Measurements from ENCODE around the gene AWAT2.

AWAT2 gene

GRCh38 chrX:70042399-70043371, 7.1 kb downstream of the AWAT2 start:
- DNase-seq (ENCODE audit: low read depth in 3 of 3) = no peak

GRCh38 chrX:70041993-70042392, 7.7 kb downstream of the AWAT2 start:
- no peak for DNase-seq (ENCODE audit: low read depth in 3 of 3)

GRCh38 chrX:70039758-70040157, 10.0 kb downstream of the AWAT2 start:
- no peak for DNase-seq (ENCODE audit: low read depth in 3 of 3)

- DNase-seq (ENCODE audit: low read depth in 3 of 3) = no peak
These were observed 10.8 kb downstream of the AWAT2 start for GRCh38 chrX:70038951-70039350.

- DNase-seq (ENCODE audit: low read depth in 3 of 3) = no peak
These were observed 11.2 kb downstream of the AWAT2 start for GRCh38 chrX:70038515-70038914.

- no peak for DNase-seq (ENCODE audit: low read depth in 3 of 3)
These were observed 15.1 kb downstream of the AWAT2 start for GRCh38 chrX:70034646-70035045.

GRCh38 chrX:70033348-70034051, 16.2 kb downstream of the AWAT2 start:
- no peak for DNase-seq (ENCODE audit: low read depth in 3 of 3)

- DNase-seq (ENCODE audit: low read depth in 3 of 3) = no peak
These were observed 16.9 kb downstream of the AWAT2 start for GRCh38 chrX:70032792-70033191.

- peak in 1 of 3 experiments; percentile 1 for DNase-seq (ENCODE audit: low read depth in 3 of 3)
These were observed 19.4 kb downstream of the AWAT2 start for GRCh38 chrX:70030301-70030767.

- no peak for DNase-seq (ENCODE audit: low read depth in 3 of 3)
These were observed 19.9 kb downstream of the AWAT2 start for GRCh38 chrX:70029863-70030262.

GRCh38 chrX:70026851-70027200, 22.9 kb downstream of the AWAT2 start:
- DNase-seq (ENCODE audit: low read depth in 3 of 3) = no peak

GRCh38 chrX:70026112-70026850, 23.5 kb downstream of the AWAT2 start:
- DNase-seq (ENCODE audit: low read depth in 3 of 3) = no peak

- DNase-seq (ENCODE audit: low read depth in 3 of 3) = no peak
These were observed 24.3 kb downstream of the AWAT2 start for GRCh38 chrX:70025464-70025863.

- DNase-seq (ENCODE audit: low read depth in 3 of 3) = no peak
These were observed 27.1 kb downstream of the AWAT2 start for GRCh38 chrX:70022616-70023015.

- no peak for DNase-seq (ENCODE audit: low read depth in 3 of 3)
These were observed 33.2 kb downstream of the AWAT2 start for GRCh38 chrX:70016513-70016912.

- DNase-seq (ENCODE audit: low read depth in 3 of 3) = no peak
These were observed 36.0 kb downstream of the AWAT2 start for GRCh38 chrX:70013466-70014381.

- no peak for DNase-seq (ENCODE audit: low read depth in 3 of 3)
These were observed 37.0 kb downstream of the AWAT2 start for GRCh38 chrX:70012756-70013155.

GRCh38 chrX:70009970-70010369, 39.8 kb downstream of the AWAT2 start:
- no peak for DNase-seq (ENCODE audit: low read depth in 3 of 3)

- DNase-seq (ENCODE audit: low read depth in 3 of 3) = no peak
These were observed 40.7 kb downstream of the AWAT2 start for GRCh38 chrX:70009049-70009448.

GRCh38 chrX:70007946-70008345, 41.8 kb downstream of the AWAT2 start:
- DNase-seq (ENCODE audit: low read depth in 3 of 3) = no peak

GRCh38 chrX:70001708-70002341, 47.9 kb downstream of the AWAT2 start:
- DNase-seq (ENCODE audit: low read depth in 3 of 3) = no peak

All from stimulated activated CD4-positive, alpha-beta T cell treated with anti-CD3 and anti-CD28 coated beads, TNF-alpha, amount 100 ng/mL, for 4 hours (primary cell).